HEK293T (cell line): ENCODE measurements around the gene EFNB3.

ENCODE experiments used
- CTCF ChIA-PET: fragments of 350-600 bp; formaldehyde crosslinking; extraction: SDS; loops from one replicate; lab custom pipeline; 2021; ENCODE audit warnings: antibody characterized with exemption, inconsistent platforms; lab: Yijun Ruan, JAX
- POLR2A ChIA-PET: fragments of 350-600 bp; formaldehyde crosslinking; extraction: SDS; loops from one replicate; lab custom pipeline; 2020; ENCODE audit warnings: antibody characterized with exemption, inconsistent platforms; lab: Yijun Ruan, JAX
- DNase-seq: peaks from one replicate; pipeline ENCODE4 v3.0.0; 2012; ENCODE audit warnings: mixed read lengths; ENCODE audit errors: extremely low spot score
- ARNT ChIP-seq: fragments of 450-650 bp; IDR thresholded peaks from 2 replicates; pipeline ENCODE4 v1.6.1; 2017; ENCODE audit warnings: mild to moderate bottlenecking
- BHLHE40 ChIP-seq: fragments of 450-650 bp; IDR thresholded peaks from 2 replicates; pipeline ENCODE4 v1.6.1; 2016; ENCODE audit warnings: mild to moderate bottlenecking, moderate library complexity, borderline replicate concordance
- CTBP1 ChIP-seq: fragments of 450-650 bp; IDR thresholded peaks from 2 replicates; pipeline ENCODE4 v1.6.1; 2016; ENCODE audit warnings: borderline replicate concordance
- ELF4 ChIP-seq: fragments of 450-650 bp; IDR thresholded peaks from 2 replicates; pipeline ENCODE4 v1.6.1; 2017; ENCODE audit warnings: antibody characterized with exemption
- FOXA1 ChIP-seq: fragments of 450-650 bp; IDR thresholded peaks from 2 replicates; pipeline ENCODE4 v1.6.1; 2016; ENCODE audit warnings: mild to moderate bottlenecking
- FOXK2 ChIP-seq: fragments of 450-650 bp; IDR thresholded peaks from 2 replicates; pipeline ENCODE4 v1.6.1; 2016; ENCODE audit warnings: mild to moderate bottlenecking
- FOXM1 ChIP-seq: fragments of 450-650 bp; IDR thresholded peaks from 2 replicates; pipeline ENCODE4 v1.6.1; 2017; ENCODE audit warnings: mild to moderate bottlenecking, borderline replicate concordance
- HDGF ChIP-seq: fragments of 450-650 bp; IDR thresholded peaks from 2 replicates; pipeline ENCODE4 v1.6.1; 2017; ENCODE audit warnings: antibody characterized with exemption, borderline replicate concordance
- L3MBTL2 ChIP-seq: fragments of 450-650 bp; conservative IDR thresholded peaks from 2 replicates; pipeline ENCODE4 v1.6.1; 2016; ENCODE audit warnings: mild to moderate bottlenecking
- LEF1 ChIP-seq: fragments of 450-650 bp; IDR thresholded peaks from 2 replicates; pipeline ENCODE4 v1.6.1; 2017; ENCODE audit warnings: mild to moderate bottlenecking, borderline replicate concordance
- NFRKB ChIP-seq: fragments of 450-650 bp; IDR thresholded peaks from 2 replicates; pipeline ENCODE4 v1.6.1; 2016; ENCODE audit warnings: mild to moderate bottlenecking, moderate library complexity
- PKNOX1 ChIP-seq: fragments of 450-650 bp; IDR thresholded peaks from 2 replicates; pipeline ENCODE4 v1.6.1; 2016
- SP1 ChIP-seq: fragments of 450-650 bp; IDR thresholded peaks from 2 replicates; pipeline ENCODE4 v1.6.1; 2017
- SUZ12 ChIP-seq: fragments of 450-650 bp; IDR thresholded peaks from 2 replicates; pipeline ENCODE4 v1.6.1; 2016; ENCODE audit warnings: mild to moderate bottlenecking
- TARDBP ChIP-seq: fragments of 450-650 bp; IDR thresholded peaks from 2 replicates; pipeline ENCODE4 v1.6.1; 2016
- ZNF384 ChIP-seq: fragments of 450-650 bp; IDR thresholded peaks from 2 replicates; pipeline ENCODE4 v1.6.1; 2016

EFNB3 gene

GRCh38 chr17:7719661-7720060 lies 14.7 kb downstream of the EFNB3 start:
- TF ChIP-seq HDGF, result no peak
- TF ChIP-seq BHLHE40, result no peak
- TF ChIP-seq FOXM1, result no peak
- no peak for TF ChIP-seq PKNOX1
- no peak for TF ChIP-seq LEF1
- no peak for TF ChIP-seq ZNF384
- TF ChIP-seq ARNT, result no peak
- no peak for TF ChIP-seq FOXA1
- CTCF ChIA-PET, result no interaction called here
- DNase-seq, result no peak
- POLR2A ChIA-PET, result interaction anchor here (2.3 kb wide), 1 partner anchor 32 kb away, joined by 7 read pairs; the partner anchor contains the start of gene TP53

- ChIA-PET CTCF (no interaction called here), POLR2A (interaction anchor here (2.3 kb wide), 1 partner anchor 33 kb away, joined by 7 read pairs; the partner anchor contains the start of gene TP53)
- TF ChIP-seq SP1 (no peak), NFRKB (no peak), ZNF384 (no peak), ARNT (no peak), ELF4 (no peak), SUZ12 (no peak), PKNOX1 (no peak), BHLHE40 (no peak), FOXA1 (no peak), CTBP1 (no peak), LEF1 (no peak), TARDBP (no peak), L3MBTL2 (no peak), FOXK2 (no peak), FOXM1 (no peak), HDGF (no peak)
- no peak for DNase-seq
Observed at GRCh38 chr17:7720125-7720524, 15.1 kb downstream of the EFNB3 start.

GRCh38 chr17:7721612-7722011 lies 16.6 kb downstream of the EFNB3 start:
- CTCF ChIA-PET, result interaction anchor here (1.1 kb wide), 1 partner anchor 34 kb away, joined by 3 read pairs; the partner anchor contains the start of gene WRAP53
- TF ChIP-seq ZNF384, result no peak
- TF ChIP-seq FOXA1, result no peak
- no peak for TF ChIP-seq SP1
- TF ChIP-seq ELF4, result no peak
- no peak for TF ChIP-seq LEF1
- TF ChIP-seq FOXK2, result no peak
- no peak for TF ChIP-seq PKNOX1
- TF ChIP-seq L3MBTL2, result no peak
- no peak for TF ChIP-seq SUZ12
- TF ChIP-seq NFRKB, result no peak
- TF ChIP-seq ARNT, result no peak
- no peak for TF ChIP-seq TARDBP
- no peak for TF ChIP-seq BHLHE40
- TF ChIP-seq HDGF, result no peak
- TF ChIP-seq FOXM1, result no peak
- TF ChIP-seq CTBP1, result no peak
- no peak for DNase-seq
- POLR2A ChIA-PET, result interaction anchor here (0.8 to 1.0 kb wide), 2 partner anchors 34 to 136 kb away, joined by 3 read pairs; partner anchors contain the start of genes CYB5D1, NAA38 and TP53

- ChIA-PET CTCF (no interaction called here), POLR2A (interaction anchor here (0.5 kb wide), 1 partner anchor 1849 kb away, joined by 3 read pairs; the partner anchor contains the start of gene CFAP52)
- no peak for DNase-seq
Observed at GRCh38 chr17:7727886-7728285, 22.9 kb downstream of the EFNB3 start.

GRCh38 chr17:7729816-7730215 lies 24.8 kb downstream of the EFNB3 start:
- POLR2A ChIA-PET, result interaction anchor here (1.7 kb wide), 1 partner anchor 41 kb away, joined by 3 read pairs; no protein-coding TSS in a partner anchor

More at GRCh38 chr17:7727886-7728285, 22.9 kb downstream of the EFNB3 start:
- no peak for TF ChIP-seq ZNF384
- no peak for TF ChIP-seq LEF1
- no peak for TF ChIP-seq ELF4
- TF ChIP-seq PKNOX1, result no peak
- TF ChIP-seq TARDBP, result no peak
- no peak for TF ChIP-seq FOXA1

More at GRCh38 chr17:7729816-7730215, 24.8 kb downstream of the EFNB3 start:
- TF ChIP-seq FOXM1 (no peak), ZNF384 (no peak), TARDBP (no peak), L3MBTL2 (no peak), FOXK2 (no peak), PKNOX1 (no peak), ELF4 (no peak)
- CTCF ChIA-PET, result interaction anchor here (0.8 kb wide), 1 partner anchor 19 kb away, joined by 3 read pairs; no protein-coding TSS in a partner anchor
- no peak for DNase-seq
